WTC11 (cell line): Measurements from ENCODE around the gene PANX2.

Source experiments
- CREB1 ChIP-seq: sonication (generic); formaldehyde crosslinking; IDR thresholded peaks from 2 replicates; pipeline ENCODE4 v1.8.0; 2023; ENCODE audit warnings: mild to moderate bottlenecking, missing genetic modification reagents
- RELA ChIP-seq: sonication (generic); formaldehyde crosslinking; IDR thresholded peaks from 2 replicates; pipeline ENCODE4 v1.8.1; 2022; ENCODE audit warnings: missing genetic modification reagents, mild to moderate bottlenecking, borderline replicate concordance
- SP1 ChIP-seq: sonication (generic); formaldehyde crosslinking; conservative IDR thresholded peaks from 2 replicates; pipeline ENCODE4 v1.8.1; 2022; ENCODE audit warnings: missing genetic modification reagents
- TF ChIP-seq, protein P1 (sequence below): sonication (generic); formaldehyde crosslinking; IDR thresholded peaks from 2 replicates; pipeline ENCODE4 v1.8.0; 2022; ENCODE audit warnings: mild to moderate bottlenecking, missing genetic modification reagents
- TF ChIP-seq, protein P2 (sequence below): sonication (generic); formaldehyde crosslinking; IDR thresholded peaks from 2 replicates; pipeline ENCODE4 v1.8.1; 2023; ENCODE audit warnings: mild to moderate bottlenecking, missing genetic modification reagents, moderate library complexity
- TF ChIP-seq, protein P3 (sequence below): fragments of 200-600 bp; IDR thresholded peaks from 2 replicates; pipeline ENCODE4 v1.8.0; 2022; ENCODE audit warnings: antibody characterized with exemption

DNA sequence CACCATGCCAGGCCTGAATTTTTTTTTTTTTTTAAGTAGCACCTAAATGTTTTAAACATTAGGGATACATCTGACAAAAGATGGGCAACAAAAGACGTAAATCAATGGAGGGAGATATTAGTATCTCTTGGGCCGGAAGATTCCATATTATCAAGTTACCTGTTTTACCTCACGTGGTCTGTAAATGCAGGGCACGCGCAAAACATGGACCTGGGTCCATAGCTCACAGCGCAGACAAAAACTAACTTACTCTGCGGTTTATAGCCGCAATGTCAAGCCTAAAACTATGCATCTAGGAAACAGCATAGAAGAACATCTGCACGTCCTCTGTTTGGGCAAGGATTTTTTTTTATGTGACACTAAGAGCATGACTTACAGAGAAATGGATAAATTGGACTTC, 31.5 kb upstream of the PANX2 start:
- TF ChIP-seq, protein P1, sequence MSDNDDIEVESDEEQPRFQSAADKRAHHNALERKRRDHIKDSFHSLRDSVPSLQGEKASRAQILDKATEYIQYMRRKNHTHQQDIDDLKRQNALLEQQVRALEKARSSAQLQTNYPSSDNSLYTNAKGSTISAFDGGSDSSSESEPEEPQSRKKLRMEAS = no peak
- TF ChIP-seq, protein P2, sequence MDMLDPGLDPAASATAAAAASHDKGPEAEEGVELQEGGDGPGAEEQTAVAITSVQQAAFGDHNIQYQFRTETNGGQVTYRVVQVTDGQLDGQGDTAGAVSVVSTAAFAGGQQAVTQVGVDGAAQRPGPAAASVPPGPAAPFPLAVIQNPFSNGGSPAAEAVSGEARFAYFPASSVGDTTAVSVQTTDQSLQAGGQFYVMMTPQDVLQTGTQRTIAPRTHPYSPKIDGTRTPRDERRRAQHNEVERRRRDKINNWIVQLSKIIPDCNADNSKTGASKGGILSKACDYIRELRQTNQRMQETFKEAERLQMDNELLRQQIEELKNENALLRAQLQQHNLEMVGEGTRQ (CRISPR knock-in tag) = no peak
- TF ChIP-seq, protein P3, sequence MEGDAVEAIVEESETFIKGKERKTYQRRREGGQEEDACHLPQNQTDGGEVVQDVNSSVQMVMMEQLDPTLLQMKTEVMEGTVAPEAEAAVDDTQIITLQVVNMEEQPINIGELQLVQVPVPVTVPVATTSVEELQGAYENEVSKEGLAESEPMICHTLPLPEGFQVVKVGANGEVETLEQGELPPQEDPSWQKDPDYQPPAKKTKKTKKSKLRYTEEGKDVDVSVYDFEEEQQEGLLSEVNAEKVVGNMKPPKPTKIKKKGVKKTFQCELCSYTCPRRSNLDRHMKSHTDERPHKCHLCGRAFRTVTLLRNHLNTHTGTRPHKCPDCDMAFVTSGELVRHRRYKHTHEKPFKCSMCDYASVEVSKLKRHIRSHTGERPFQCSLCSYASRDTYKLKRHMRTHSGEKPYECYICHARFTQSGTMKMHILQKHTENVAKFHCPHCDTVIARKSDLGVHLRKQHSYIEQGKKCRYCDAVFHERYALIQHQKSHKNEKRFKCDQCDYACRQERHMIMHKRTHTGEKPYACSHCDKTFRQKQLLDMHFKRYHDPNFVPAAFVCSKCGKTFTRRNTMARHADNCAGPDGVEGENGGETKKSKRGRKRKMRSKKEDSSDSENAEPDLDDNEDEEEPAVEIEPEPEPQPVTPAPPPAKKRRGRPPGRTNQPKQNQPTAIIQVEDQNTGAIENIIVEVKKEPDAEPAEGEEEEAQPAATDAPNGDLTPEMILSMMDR = no peak
- TF ChIP-seq RELA (CRISPR knock-in tag) (no peak), SP1 (CRISPR knock-in tag) (no peak), CREB1 (CRISPR knock-in tag) (no peak)
